ENCODE measurements around the gene TJAP1.

The TJAP1 gene

GRCh38 chr6:43477235-43478007 lies at the start of gene TJAP1:
Gene TJAP1 (plus strand): TSS chr6:43477570. CDS start chr6:43499002, 21,432 bp downstream.
- peak; percentile 93 to 96 for DNase-seq (ENCODE audit: low read depth in 1 of 2, low spot score in 1 of 2)

- DNase-seq (ENCODE audit: low read depth in 1 of 2, low spot score in 1 of 2) = no peak
These were observed 49.2 kb upstream of the TJAP1 start for GRCh38 chr6:43428112-43428570.

GRCh38 chr6:43428874-43429273 lies 48.5 kb upstream of the TJAP1 start:
- no peak for DNase-seq (ENCODE audit: low read depth in 1 of 2, low spot score in 1 of 2)

- DNase-seq (ENCODE audit: low read depth in 1 of 2, low spot score in 1 of 2) = no peak
These were observed 45.1 kb upstream of the TJAP1 start for GRCh38 chr6:43432009-43432945.

- DNase-seq (ENCODE audit: low read depth in 1 of 2, low spot score in 1 of 2) = no peak
These were observed 44.2 kb upstream of the TJAP1 start for GRCh38 chr6:43433148-43433547.

GRCh38 chr6:43434001-43434840 lies 43.1 kb upstream of the TJAP1 start:
- no peak for DNase-seq (ENCODE audit: low read depth in 1 of 2, low spot score in 1 of 2)

- no peak for DNase-seq (ENCODE audit: low read depth in 1 of 2, low spot score in 1 of 2)
These were observed 42.4 kb upstream of the TJAP1 start for GRCh38 chr6:43434943-43435342.

- no peak for DNase-seq (ENCODE audit: low read depth in 1 of 2, low spot score in 1 of 2)
These were observed 41.5 kb upstream of the TJAP1 start for GRCh38 chr6:43435682-43436437.

- no peak for DNase-seq (ENCODE audit: low read depth in 1 of 2, low spot score in 1 of 2)
These were observed 40.6 kb upstream of the TJAP1 start for GRCh38 chr6:43436577-43437282.

- no peak for DNase-seq (ENCODE audit: low read depth in 1 of 2, low spot score in 1 of 2)
These were observed 39.7 kb upstream of the TJAP1 start for GRCh38 chr6:43437700-43438099.

GRCh38 chr6:43442935-43443334 lies 34.4 kb upstream of the TJAP1 start:
- no peak for DNase-seq (ENCODE audit: low read depth in 1 of 2, low spot score in 1 of 2)

- DNase-seq (ENCODE audit: low read depth in 1 of 2, low spot score in 1 of 2) = no peak
These were observed 33.3 kb upstream of the TJAP1 start for GRCh38 chr6:43444036-43444435.

- DNase-seq (ENCODE audit: low read depth in 1 of 2, low spot score in 1 of 2) = no peak
These were observed 32.8 kb upstream of the TJAP1 start for GRCh38 chr6:43444582-43444981.

- DNase-seq (ENCODE audit: low read depth in 1 of 2, low spot score in 1 of 2) = no peak
These were observed 31.8 kb upstream of the TJAP1 start for GRCh38 chr6:43445576-43445975.

GRCh38 chr6:43447604-43448003 lies 29.8 kb upstream of the TJAP1 start:
- DNase-seq (ENCODE audit: low read depth in 1 of 2, low spot score in 1 of 2) = no peak

GRCh38 chr6:43448916-43449315 lies 28.5 kb upstream of the TJAP1 start:
- no peak for DNase-seq (ENCODE audit: low read depth in 1 of 2, low spot score in 1 of 2)

GRCh38 chr6:43450699-43451131 lies 26.7 kb upstream of the TJAP1 start:
- DNase-seq (ENCODE audit: low read depth in 1 of 2, low spot score in 1 of 2) = no peak

- DNase-seq (ENCODE audit: low read depth in 1 of 2, low spot score in 1 of 2) = no peak
These were observed 26.0 kb upstream of the TJAP1 start for GRCh38 chr6:43451348-43451747.

GRCh38 chr6:43451939-43452338 lies 25.4 kb upstream of the TJAP1 start:
- no peak for DNase-seq (ENCODE audit: low read depth in 1 of 2, low spot score in 1 of 2)

GRCh38 chr6:43452896-43453295 lies 24.5 kb upstream of the TJAP1 start:
- no peak for DNase-seq (ENCODE audit: low read depth in 1 of 2, low spot score in 1 of 2)
